Measurements from ENCODE around the gene MAGI2. TPM values are rescaled to one million over a fixed set of nuclear protein-coding genes. Genes with fewer than 3 reads are reported as not detected.

MAGI2 gene
- total RNA-seq, 1 experiment from 2014 or later, result 14.3 TPM

DNA sequence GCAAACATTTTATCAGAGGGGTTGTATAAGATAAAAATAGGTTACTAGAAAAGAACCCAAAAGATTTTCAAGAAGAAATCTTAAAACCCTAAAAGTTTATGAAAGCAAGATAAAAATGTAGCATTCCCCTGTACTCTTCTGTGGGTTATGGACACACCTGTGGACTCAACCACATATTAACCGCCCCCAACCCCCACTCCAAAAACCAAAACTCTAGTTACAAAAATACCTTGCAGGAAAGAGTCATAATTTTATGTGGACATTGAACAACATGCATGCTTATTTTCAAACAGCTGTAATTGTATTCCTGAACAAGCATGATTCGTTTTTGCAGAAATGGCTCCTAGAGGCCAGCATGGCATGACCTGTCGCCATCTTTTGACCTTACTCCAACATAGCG is 1188.0 kb downstream of the MAGI2 start:
- Histone ChIP-seq H2BK120ac (ENCODE audit: low read depth, low read length, poor library complexity, severe bottlenecking) (no peak overlapping the region), H2BK20ac (ENCODE audit: low read depth, low read length, poor library complexity, severe bottlenecking) (no peak overlapping the region), H3K9ac (ENCODE audit: extremely low read depth, insufficient read length, low read length) (no peak overlapping the region), H3K27me3 (ENCODE audit: insufficient read depth, low read length) (no peaks in the 10 kb centered on the region), H2BK15ac (ENCODE audit: low read depth, low read length) (no peak overlapping the region), H4K91ac (ENCODE audit: insufficient read length, low read depth, low read length) (no peak overlapping the region), H3K79me1 (ENCODE audit: insufficient read depth, low read depth, low read length, poor library complexity, severe bottlenecking) (no peaks in the 10 kb centered on the region), H2BK5ac (ENCODE audit: insufficient read length, low read length) (no peak overlapping the region), H3K9me3 (ENCODE audit: control insufficient read depth, low read depth, low read length) (no peaks in the 10 kb centered on the region), H4K5ac (ENCODE audit: insufficient read length, low read depth, low read length) (no peak overlapping the region), H3K27ac (ENCODE audit: insufficient read length, low read depth, low read length) (no peak overlapping the region), H2BK12ac (ENCODE audit: insufficient read length, low read depth, low read length) (no peak overlapping the region), H3K14ac (ENCODE audit: insufficient read depth, low read length) (no peak overlapping the region), H3K56ac (ENCODE audit: insufficient read length, low read depth, low read length) (no peak overlapping the region), H3K23me2 (ENCODE audit: insufficient read length, low read depth, low read length, poor library complexity, severe bottlenecking) (no peaks in the 10 kb centered on the region), H3K79me2 (ENCODE audit: insufficient read depth, low read length) (no peaks in the 10 kb centered on the region), H4K8ac (replicated peaks; ENCODE audit: insufficient read length, low read depth, low read length) (no peak overlapping the region), H2AK5ac (ENCODE audit: insufficient read length, low read length) (no peak overlapping the region), H3K18ac (ENCODE audit: insufficient read length, low read depth, low read length) (no peak overlapping the region), H3K4ac (ENCODE audit: low read depth, low read length) (no peak overlapping the region), H3K23ac (ENCODE audit: insufficient read length, low read depth, low read length) (no peak overlapping the region), H4K20me1 (ENCODE audit: control insufficient read depth, insufficient read depth, insufficient read length) (no peaks in the 10 kb centered on the region), H2AFZ (ENCODE audit: low read length) (no peak overlapping the region), H3T11ph (ENCODE audit: low read length) (no peak overlapping the region), H3K4me2 (ENCODE audit: insufficient read depth, insufficient read length, low read length) (no peak overlapping the region), H3K4me1 (ENCODE audit: insufficient read depth, low read length) (no peaks in the 10 kb centered on the region)
- TF ChIP-seq, protein P1, sequence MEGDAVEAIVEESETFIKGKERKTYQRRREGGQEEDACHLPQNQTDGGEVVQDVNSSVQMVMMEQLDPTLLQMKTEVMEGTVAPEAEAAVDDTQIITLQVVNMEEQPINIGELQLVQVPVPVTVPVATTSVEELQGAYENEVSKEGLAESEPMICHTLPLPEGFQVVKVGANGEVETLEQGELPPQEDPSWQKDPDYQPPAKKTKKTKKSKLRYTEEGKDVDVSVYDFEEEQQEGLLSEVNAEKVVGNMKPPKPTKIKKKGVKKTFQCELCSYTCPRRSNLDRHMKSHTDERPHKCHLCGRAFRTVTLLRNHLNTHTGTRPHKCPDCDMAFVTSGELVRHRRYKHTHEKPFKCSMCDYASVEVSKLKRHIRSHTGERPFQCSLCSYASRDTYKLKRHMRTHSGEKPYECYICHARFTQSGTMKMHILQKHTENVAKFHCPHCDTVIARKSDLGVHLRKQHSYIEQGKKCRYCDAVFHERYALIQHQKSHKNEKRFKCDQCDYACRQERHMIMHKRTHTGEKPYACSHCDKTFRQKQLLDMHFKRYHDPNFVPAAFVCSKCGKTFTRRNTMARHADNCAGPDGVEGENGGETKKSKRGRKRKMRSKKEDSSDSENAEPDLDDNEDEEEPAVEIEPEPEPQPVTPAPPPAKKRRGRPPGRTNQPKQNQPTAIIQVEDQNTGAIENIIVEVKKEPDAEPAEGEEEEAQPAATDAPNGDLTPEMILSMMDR (conservative IDR thresholded peaks at IDR 0.05), result no peak
- peaks cover 0 to 8% of the 10 kb centered on the region in 2 experiments; a peak in 4 of 5 replicates for H3K9me3 Mint-ChIP-seq
- DNase-seq, result no peak
- no CpG with 5 or more reads among the region's 4 CpGs for WGBS (ENCODE audit: extremely low coverage, insufficient read length, low lambda C conversion rate)
- H3K27me3 Mint-ChIP-seq (ENCODE audit: low read depth), result no peaks in the 10 kb centered on the region
- peaks cover 0 to 3% (median 0%) of the 10 kb centered on the region in 3 experiments; a peak in 1 of 7 replicates for H3K36me3 Mint-ChIP-seq (ENCODE audit: insufficient read depth in 1 of 3, low read depth in 3 of 3)
- H3K4me1 Mint-ChIP-seq, result peaks cover 7 to 8% of the 10 kb centered on the region in 2 experiments; a peak in 3 of 4 replicates
- H3K27ac Mint-ChIP-seq, result no peak overlapping the region
- no peak overlapping the region for H3K4me3 Mint-ChIP-seq
